ENCODE results near the gene S100A4.

- TF ChIP-seq CTCF (IDR thresholded peaks at IDR 0.05; ENCODE audit: poor library complexity, severe bottlenecking) (no peak), EZH2 (IDR thresholded peaks at IDR 0.05; ENCODE audit: borderline replicate concordance, insufficient read depth, low read length, poor library complexity, severe bottlenecking) (no peak), MXI1 (conservative IDR thresholded peaks at IDR 0.05; ENCODE audit: poor library complexity, severe bottlenecking) (no peak), POLR2AphosphoS5 (IDR thresholded peaks at IDR 0.05) (no peak), SMC3 (conservative IDR thresholded peaks at IDR 0.05; ENCODE audit: poor library complexity) (no peak), RAD21 (conservative IDR thresholded peaks at IDR 0.05) (no peak)
- TF ChIP-seq, protein P1, sequence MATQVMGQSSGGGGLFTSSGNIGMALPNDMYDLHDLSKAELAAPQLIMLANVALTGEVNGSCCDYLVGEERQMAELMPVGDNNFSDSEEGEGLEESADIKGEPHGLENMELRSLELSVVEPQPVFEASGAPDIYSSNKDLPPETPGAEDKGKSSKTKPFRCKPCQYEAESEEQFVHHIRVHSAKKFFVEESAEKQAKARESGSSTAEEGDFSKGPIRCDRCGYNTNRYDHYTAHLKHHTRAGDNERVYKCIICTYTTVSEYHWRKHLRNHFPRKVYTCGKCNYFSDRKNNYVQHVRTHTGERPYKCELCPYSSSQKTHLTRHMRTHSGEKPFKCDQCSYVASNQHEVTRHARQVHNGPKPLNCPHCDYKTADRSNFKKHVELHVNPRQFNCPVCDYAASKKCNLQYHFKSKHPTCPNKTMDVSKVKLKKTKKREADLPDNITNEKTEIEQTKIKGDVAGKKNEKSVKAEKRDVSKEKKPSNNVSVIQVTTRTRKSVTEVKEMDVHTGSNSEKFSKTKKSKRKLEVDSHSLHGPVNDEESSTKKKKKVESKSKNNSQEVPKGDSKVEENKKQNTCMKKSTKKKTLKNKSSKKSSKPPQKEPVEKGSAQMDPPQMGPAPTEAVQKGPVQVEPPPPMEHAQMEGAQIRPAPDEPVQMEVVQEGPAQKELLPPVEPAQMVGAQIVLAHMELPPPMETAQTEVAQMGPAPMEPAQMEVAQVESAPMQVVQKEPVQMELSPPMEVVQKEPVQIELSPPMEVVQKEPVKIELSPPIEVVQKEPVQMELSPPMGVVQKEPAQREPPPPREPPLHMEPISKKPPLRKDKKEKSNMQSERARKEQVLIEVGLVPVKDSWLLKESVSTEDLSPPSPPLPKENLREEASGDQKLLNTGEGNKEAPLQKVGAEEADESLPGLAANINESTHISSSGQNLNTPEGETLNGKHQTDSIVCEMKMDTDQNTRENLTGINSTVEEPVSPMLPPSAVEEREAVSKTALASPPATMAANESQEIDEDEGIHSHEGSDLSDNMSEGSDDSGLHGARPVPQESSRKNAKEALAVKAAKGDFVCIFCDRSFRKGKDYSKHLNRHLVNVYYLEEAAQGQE (IDR thresholded peaks at IDR 0.05; ENCODE audit: borderline replicate concordance), result no peak
These were observed 19.5 kb downstream of the S100A4 start for GRCh38 chr1:153526132-153526543.
